ENCODE measurements around the gene COL9A2. TPM values are rescaled to one million over a fixed set of nuclear protein-coding genes. Genes with fewer than 3 reads are reported as not detected.
A peak's percentile ranks its signal among the peaks of the same experiment; 100 is the strongest.

The COL9A2 gene
- total RNA-seq, 4 donors from 2014 or later, result 3.3 to 5.4 (median 3.6) TPM

- WGBS, result 96% methylated on average over 6 of the region's 6 CpGs
- H3K27me3 ChIP-seq, result peaks cover 10% of the 10 kb centered on the region
- no peak overlapping the region for H3K4me3 ChIP-seq
- H3K36me3 ChIP-seq, result no peaks in the 10 kb centered on the region
- peaks cover 3% of the 10 kb centered on the region for H3K4me1 ChIP-seq
- no peak for DNase-seq (ENCODE audit: low spot score in 2 of 2)
- H3K27ac ChIP-seq, result no peak overlapping the region
- no peaks in the 10 kb centered on the region for H3K9me3 ChIP-seq
- no peak for TF ChIP-seq EP300 (IDR thresholded peaks at IDR 0.05)
- TF ChIP-seq POLR2AphosphoS5 (IDR thresholded peaks at IDR 0.05), result no peak
- TF ChIP-seq POLR2A (IDR thresholded peaks at IDR 0.05), result no peak
Measured at GRCh38 chr1:40307186-40307585, 9.9 kb downstream of the COL9A2 start.

GRCh38 chr1:40306296-40306695 lies 10.8 kb downstream of the COL9A2 start:
- H3K36me3 ChIP-seq, result no peaks in the 10 kb centered on the region
- WGBS, result 94% methylated on average over 4 of the region's 4 CpGs
- peaks cover 10% of the 10 kb centered on the region for H3K27me3 ChIP-seq
- peak in 1 of 2 donors; percentile 40 for DNase-seq (ENCODE audit: low spot score in 2 of 2)
- no peaks in the 10 kb centered on the region for H3K9me3 ChIP-seq
- no peak overlapping the region for H3K27ac ChIP-seq
- TF ChIP-seq POLR2AphosphoS5 (IDR thresholded peaks at IDR 0.05) (no peak), POLR2A (IDR thresholded peaks at IDR 0.05) (no peak), CTCF (IDR thresholded peaks at IDR 0.05) (no peak), EP300 (IDR thresholded peaks at IDR 0.05) (no peak)
- H3K4me1 ChIP-seq, result peaks cover 3% of the 10 kb centered on the region
- H3K4me3 ChIP-seq, result no peak overlapping the region

GRCh38 chr1:40305871-40306270 lies 11.2 kb downstream of the COL9A2 start:
- Histone ChIP-seq H3K9me3 (no peaks in the 10 kb centered on the region), H3K36me3 (no peaks in the 10 kb centered on the region), H3K4me3 (no peak overlapping the region), H3K27ac (no peak overlapping the region), H3K27me3 (peaks cover 10% of the 10 kb centered on the region), H3K4me1 (peaks cover 3% of the 10 kb centered on the region)
- 86% methylated on average over 2 of the region's 2 CpGs for WGBS
- no peak for TF ChIP-seq CTCF (IDR thresholded peaks at IDR 0.05)
- no peak for TF ChIP-seq POLR2A (IDR thresholded peaks at IDR 0.05)
- TF ChIP-seq EP300 (IDR thresholded peaks at IDR 0.05), result no peak
- no peak for TF ChIP-seq POLR2AphosphoS5 (IDR thresholded peaks at IDR 0.05)
- peak in 1 of 2 donors; percentile 60 for DNase-seq (ENCODE audit: low spot score in 2 of 2)

- Histone ChIP-seq H3K36me3 (no peaks in the 10 kb centered on the region), H3K27ac (no peak overlapping the region), H3K4me3 (no peak overlapping the region), H3K27me3 (peaks cover 10% of the 10 kb centered on the region), H3K4me1 (peaks cover 3% of the 10 kb centered on the region), H3K9me3 (no peaks in the 10 kb centered on the region)
- peak in 1 of 2 donors; percentile 41 for DNase-seq (ENCODE audit: low spot score in 2 of 2)
- TF ChIP-seq POLR2AphosphoS5 (IDR thresholded peaks at IDR 0.05) (no peak), POLR2A (IDR thresholded peaks at IDR 0.05) (no peak), EP300 (IDR thresholded peaks at IDR 0.05) (no peak), CTCF (IDR thresholded peaks at IDR 0.05) (no peak)
- WGBS, result 73% methylated on average over 5 of the region's 5 CpGs
Measured at GRCh38 chr1:40305451-40305850, 11.6 kb downstream of the COL9A2 start.

- DNase-seq (ENCODE audit: low spot score in 2 of 2), result peak in 1 of 2 donors; percentile 70
- no peaks in the 10 kb centered on the region for H3K9me3 ChIP-seq
- peak overlapping the region; percentile 18 for H3K4me3 ChIP-seq
- no peak overlapping the region for H3K27ac ChIP-seq
- H3K4me1 ChIP-seq, result peaks cover 3% of the 10 kb centered on the region
- TF ChIP-seq POLR2AphosphoS5 (IDR thresholded peaks at IDR 0.05), result no peak
- no peak for TF ChIP-seq POLR2A (IDR thresholded peaks at IDR 0.05)
- TF ChIP-seq EP300 (IDR thresholded peaks at IDR 0.05), result no peak
- TF ChIP-seq CTCF (IDR thresholded peaks at IDR 0.05), result no peak
- WGBS, result 37% methylated on average over 31 of the region's 33 CpGs
- H3K27me3 ChIP-seq, result peaks cover 10% of the 10 kb centered on the region
- H3K36me3 ChIP-seq, result no peaks in the 10 kb centered on the region
Measured at GRCh38 chr1:40303790-40304189, 13.3 kb downstream of the COL9A2 start.

Data from suprapubic skin (tissue), 4 donors.